HS-5 (cell line): ENCODE data around the gene SLC39A1.
"Not testable (repeated sequence)": the region's sequence is repeated elsewhere in the genome, so short reads cannot be mapped to it uniquely, and the experiment has no call there.

Source experiments
- DNase-seq: peaks from one replicate; pipeline ENCODE4 v3.0.0-alpha.2; 2012; ENCODE audit warnings: low read depth

Gene SLC39A1

DNA sequence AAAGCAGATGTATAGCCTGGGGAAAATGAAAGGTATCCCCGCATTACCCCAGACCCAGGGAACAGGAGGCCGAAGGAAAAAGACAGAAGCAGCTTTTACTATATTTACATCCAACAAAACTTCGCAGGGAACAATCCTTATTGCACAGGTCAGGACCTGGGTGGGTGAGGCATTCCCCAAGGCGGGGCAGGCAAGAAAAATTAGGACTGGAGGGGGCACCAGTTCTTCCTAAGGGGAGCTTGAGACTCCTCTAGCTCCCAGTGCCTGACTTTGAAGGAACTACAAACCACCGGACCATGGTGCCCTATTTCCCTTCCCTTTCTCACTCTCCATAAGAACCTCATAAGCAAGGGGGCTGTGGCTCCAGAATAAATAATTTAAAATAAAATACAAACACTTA is 33.9 kb downstream of the SLC39A1 start:
- DNase-seq: no peak

DNA sequence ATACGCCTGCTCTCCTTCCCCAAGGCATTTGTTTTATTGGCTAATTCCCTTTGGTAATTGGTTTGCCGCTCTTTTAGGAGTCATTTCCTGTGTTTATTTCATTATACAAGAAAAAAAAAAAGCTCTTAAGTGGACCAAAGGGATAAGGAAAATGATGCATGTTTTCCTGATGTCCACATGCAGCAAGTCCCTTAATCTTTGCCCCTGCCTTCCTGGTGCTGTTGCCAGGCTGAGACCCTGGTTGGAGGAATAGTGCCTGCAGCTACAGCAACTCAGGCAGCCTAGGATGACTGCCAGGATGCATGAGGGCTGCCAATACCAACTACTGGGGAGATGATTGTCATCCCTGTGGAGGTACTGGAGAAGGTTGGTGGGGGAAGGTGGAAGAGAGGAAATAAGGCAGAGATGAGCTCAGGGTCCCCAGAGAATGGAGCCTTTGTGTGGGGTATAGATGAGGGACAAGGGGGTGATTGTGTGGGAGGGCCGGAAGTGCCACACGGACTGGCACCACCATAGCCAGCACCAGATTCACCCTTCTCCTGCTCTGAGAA is 34.5 kb downstream of the SLC39A1 start:
- DNase-seq: no peak

DNA sequence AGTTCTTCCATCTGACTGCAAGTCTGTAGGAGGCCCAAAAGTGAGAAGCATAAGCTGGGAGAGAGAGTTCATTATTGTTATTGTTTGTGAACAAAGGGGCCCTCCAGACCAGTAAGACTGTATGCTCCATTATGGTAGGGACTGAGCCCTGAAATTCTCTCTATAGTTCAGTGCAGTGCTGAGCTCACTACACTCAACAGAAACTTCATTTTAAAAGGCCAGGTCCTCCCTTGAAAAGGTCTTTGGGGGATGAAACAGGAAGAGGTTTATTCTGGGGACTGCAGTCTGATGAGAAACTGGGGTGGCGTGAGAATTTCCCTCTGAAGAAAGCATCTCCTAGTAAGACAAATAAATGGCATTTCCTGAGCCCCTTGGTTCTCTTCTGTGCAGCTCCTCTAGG is 35.1 kb downstream of the SLC39A1 start:
- no peak for DNase-seq

DNA sequence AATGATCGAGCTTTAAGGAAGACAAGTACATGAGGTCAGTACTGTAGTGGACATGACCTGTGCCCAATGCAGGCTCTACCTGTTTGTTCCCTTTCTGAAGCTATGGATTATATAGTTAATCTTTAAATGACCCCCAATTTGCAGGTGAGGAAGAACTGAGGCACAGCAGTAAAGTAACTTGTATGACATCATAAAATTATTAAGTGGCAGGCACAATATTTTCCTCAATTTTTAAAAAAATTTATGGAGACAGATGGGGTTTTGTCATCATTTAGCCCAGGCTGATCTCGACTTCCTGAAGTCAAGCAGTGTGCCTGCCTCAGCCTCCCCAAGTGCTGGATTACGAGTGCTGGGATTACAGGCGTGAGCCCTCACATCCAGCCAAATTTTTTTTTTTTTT is 36.9 kb downstream of the SLC39A1 start:
- DNase-seq: no peak

DNA sequence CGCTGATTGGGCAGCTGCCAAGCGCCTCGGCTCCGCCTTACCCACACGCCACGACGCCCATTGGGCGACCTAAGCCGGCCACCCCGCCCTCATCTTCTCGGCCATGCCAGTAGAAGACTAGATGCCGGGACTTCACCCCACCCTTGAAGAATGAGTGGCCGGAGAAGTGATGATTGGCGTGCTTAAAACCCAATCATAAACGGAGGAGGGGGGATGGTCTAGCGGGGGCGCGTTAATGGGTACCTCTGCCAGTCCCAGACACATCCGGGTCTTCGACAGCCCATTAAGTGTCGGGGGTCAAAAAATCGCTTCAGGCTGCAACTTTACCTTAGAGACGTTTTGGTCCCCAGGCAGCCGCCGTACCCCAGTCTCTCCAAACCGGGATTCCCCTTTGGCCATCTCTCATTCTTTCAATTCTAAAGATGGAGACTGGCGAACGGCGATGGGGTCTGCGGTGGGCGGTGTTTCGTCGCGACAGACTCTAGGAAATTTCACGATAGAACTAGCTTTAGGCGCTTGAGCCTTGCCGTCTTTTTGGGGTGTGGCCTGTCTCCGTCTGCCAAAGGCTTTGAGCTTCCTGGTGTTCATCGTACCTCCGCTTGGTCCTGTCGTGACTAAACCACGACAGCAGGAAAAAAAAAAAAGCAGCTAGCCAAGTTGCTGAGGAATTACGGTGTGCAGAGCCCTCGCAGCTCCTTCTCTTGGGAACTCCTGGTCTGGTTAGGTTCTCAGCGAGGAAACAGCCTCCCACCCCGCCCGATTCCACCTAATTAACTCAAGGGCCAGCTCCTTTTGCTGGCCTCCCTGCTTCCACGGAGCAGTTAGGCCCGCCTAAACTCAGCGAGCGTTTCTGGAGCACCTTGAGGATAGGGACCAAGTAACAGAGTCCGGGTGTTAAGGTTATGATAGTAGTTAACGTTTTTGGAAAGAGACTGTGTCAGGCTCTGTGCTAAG is 40.1 kb downstream of the SLC39A1 start, which contains the start of gene GATAD2B:
TSS of gene GATAD2B (minus strand) at position 1 of the 954 bp plus-strand sequence. CDS start 94,625 bp downstream, outside the sequence.
- DNase-seq: peak; percentile 99

DNA sequence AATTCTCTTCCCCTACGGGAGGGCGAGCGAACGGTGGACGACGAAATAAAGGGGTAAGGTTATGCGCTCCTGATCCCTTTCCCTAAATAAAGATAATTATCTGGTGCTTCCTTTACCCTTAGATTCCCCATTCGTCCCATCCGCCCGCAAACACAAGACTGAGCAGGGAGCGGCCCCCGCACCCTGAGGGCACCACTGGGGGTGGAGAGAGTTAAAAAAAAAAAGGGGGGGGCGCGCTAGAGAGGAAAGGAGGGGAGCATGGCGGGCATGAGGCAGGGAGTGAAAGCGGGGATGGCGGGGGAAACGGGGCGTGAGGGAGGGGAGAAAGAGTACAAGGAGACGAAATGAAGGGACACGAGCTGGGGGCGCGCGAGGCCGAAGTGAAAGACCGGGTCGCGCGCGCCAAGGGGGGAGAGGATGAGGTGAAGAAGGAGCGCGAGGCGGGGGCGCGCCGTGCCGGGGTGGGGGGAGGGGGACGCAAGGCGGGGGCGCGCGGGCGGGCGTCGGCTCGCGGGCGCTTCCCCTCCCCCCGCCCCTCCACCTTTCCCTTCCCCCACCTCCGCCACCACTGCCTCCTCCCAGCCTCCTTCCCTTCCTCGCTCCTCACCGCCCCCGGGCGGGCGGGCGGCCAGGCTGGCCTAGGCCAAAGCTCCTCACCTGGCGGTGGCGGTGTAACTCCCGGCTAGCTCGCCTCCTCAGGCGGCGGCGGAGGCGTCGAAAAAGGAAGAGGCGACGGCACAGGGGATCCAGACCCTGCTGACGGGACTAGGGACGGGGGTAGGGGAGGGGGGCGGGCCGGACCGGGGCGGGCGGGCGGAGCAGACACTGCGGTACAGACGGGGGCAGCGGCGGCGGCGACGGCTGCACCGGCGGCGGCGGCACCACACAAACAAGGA is 41.0 kb downstream of the SLC39A1 start:
- DNase-seq: no peak

DNA sequence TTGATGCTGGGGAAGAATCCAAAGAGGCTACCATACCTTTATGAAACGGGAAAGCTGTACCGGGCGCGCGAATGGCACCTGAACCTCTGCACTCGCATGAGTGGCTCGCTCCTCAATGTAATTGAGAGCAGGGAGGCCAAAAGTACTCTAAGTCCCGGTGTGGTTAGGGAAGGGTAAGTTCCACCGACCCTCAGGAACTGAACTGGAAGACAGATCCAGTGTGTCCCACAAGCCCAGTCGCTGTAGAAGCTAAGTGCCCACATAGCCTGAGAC is 41.6 kb downstream of the SLC39A1 start:
- DNase-seq: no peak

DNA sequence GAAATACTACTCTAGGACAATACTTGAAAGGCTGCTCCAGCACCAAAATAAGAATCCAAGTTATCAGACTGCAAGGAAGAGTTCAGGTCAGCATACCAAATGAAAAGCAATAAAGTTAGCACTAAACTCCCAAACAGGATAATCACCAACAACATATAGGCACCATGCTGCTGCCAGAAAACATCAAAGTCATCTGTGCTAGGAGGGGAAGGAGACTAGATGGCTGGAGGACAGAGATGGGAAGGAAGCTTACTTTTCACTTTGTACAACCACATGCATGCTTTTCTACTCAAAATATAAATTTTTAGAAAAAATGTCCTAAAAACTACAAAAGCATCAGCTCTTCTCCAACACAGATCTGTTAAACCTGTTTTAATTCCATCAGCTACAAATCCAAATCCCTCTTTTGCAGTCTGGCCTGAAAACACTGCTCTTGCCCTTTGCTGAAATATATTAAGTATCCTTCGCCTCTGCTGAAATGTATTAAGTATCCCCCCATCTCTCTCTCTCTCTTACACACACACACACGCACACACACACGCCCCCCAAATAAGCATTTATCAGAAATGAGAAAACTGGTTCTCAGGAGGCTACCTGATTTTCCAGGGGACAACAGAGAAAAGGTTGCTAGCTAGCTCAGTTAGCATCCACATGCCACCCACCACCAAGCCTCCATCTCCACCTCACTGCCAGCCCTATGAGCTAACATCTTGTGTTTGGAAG is 42.1 kb downstream of the SLC39A1 start:
- no peak for DNase-seq

DNA sequence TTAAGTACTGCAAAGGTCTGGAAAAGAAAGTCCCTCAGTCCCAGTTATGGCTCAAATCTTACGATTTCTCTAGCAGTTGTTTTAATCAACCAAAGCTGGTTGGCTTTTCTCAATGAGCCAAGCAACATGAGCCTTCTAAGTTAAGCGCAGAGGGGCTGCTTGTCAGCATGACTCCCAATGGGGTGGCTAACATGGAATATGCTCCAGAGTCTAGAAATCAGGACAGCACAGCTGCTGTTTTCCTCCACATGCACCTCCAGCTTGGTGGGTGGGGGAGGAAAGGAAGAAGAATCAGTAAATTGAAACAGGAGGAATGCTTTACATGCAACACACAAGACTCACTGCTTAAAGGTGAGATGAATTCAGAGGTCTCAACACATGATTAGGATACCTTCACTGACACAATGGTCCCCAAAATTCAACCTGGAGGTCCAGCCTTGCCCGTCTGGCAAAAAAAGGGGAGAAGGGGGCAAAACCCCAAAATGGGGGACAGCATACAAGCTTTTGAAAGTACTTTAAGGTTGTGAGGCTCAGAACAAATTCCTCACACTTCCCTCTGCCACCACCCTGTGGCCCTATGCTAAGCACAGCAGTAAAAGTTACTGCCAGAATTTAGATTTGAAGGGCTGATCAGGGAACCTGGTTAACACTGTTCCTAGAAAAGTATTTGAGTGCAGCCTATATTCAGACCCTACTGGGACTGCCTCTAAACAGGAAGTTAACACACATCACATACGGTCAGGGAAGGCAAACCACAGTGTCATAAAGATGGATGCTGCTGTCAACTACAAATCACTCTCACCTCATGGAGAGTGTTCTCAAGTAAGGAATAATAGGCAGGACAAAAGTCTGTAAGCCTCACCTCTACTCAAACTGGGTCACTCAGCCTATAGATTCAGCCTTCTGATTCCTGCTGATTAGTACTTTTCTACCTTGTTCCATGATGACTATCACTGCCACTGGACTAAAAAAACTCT is 43.2 kb downstream of the SLC39A1 start:
- no peak for DNase-seq

DNA sequence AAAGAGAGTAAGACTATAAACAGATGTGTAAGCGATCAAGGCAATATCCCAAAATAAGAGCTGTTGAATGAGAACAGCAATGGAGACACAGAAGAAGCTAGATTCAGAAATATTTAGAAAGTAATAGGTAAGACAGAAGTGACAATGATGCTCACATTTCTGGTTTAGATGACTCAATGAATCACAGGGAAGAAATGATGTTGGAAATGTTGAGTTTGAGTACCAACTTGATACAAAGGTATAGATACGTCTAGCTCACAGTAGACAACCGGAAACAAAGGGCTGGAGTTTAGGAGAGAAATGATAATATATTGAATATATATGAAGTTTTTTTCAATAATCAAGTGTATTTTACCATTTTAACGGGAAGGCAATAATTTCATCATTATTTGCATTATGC is 47.0 kb downstream of the SLC39A1 start:
- DNase-seq: no peak

DNA sequence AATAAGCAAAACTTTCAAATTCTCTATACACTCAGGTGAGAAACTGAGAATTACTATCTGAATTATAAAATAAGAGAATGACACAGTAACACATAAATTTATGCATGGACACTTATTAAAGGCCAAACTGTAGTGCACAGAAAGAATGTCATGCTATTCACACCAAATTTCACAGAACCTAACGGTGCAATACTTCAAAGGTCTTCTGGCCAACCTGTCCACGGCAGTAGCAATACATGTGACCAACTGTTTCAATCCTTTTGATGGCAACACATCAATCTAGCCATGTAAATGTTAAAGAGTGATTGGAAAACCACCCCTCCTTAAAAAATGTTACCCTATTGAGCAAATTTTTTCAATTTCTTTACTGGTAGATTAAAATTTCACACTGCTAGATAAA is 51.0 kb downstream of the SLC39A1 start:
- no peak for DNase-seq

DNA sequence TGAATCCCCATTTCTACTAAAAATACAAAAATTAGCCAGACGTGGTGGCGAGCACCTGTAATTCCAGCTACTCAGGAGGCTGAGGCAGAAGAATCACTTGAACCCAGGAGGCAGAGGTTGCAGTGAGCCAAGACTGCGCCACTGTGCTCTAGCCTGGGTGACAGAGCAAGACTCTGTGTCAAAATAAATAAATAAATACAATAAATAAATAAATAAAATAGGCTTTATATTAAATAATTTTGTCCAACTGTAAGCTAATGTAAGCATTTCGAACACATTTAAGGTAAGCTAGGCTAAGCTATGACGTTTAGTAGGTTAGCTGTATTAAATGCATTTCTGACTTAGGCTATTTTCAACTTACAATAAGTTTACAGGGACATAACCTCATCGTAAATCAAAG is 52.8 kb downstream of the SLC39A1 start:
- not testable (repeated sequence) for DNase-seq
